Measurements from ENCODE around the gene IRGQ.
A peak's percentile ranks its signal among the peaks of the same experiment; 100 is the strongest.

Gene IRGQ

DNA sequence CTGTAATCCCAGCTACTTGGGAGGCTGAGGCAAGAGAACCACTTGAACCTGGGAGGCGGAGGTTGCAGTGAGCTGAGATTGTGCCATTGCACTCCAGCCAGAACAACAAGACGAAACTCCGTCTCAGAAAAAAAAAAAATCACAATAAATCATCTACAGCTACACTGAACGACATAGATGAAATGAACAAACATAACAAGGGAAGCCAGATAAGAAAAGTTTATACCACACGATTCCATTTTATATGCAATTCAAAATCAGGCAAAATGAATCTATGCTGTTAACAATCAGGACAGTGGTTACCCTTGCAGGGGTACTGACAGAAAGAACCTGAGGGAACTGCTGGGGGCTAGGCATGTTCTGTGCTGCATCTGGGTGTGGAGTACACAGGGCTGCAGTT lies 26.3 kb downstream of the IRGQ start:
- Histone ChIP-seq H3K27me3 (ENCODE audit: control insufficient read depth, low read length) (no peaks in the 10 kb centered on the region), H3K9me3 (ENCODE audit: control insufficient read depth, insufficient read depth, low read length) (no peaks in the 10 kb centered on the region), H3K27ac (ENCODE audit: low read depth, low read length) (no peak overlapping the region), H3K79me2 (ENCODE audit: control insufficient read depth, low read length) (peaks cover 29% of the 10 kb centered on the region), H3K36me3 (ENCODE audit: control insufficient read depth, low read length) (peaks cover 15% of the 10 kb centered on the region), H3K4me1 (ENCODE audit: control insufficient read depth, low read length) (peaks cover 4% of the 10 kb centered on the region), H3F3A (ENCODE audit: control insufficient read depth, insufficient read depth) (no peaks in the 10 kb centered on the region), H3K9me2 (replicated peaks; ENCODE audit: control insufficient read depth, low read length) (no peaks in the 10 kb centered on the region), H4K20me1 (ENCODE audit: control insufficient read depth, insufficient read depth, low read depth, low read length) (no peaks in the 10 kb centered on the region), H3K4me2 (ENCODE audit: low read length) (no peak overlapping the region), H3K4me3 (ENCODE audit: low read length) (no peak overlapping the region)
- no peak for TF ChIP-seq EZH2phosphoT487 (IDR thresholded peaks at IDR 0.05; ENCODE audit: borderline replicate concordance, low read length)
- TF ChIP-seq, protein P1, sequence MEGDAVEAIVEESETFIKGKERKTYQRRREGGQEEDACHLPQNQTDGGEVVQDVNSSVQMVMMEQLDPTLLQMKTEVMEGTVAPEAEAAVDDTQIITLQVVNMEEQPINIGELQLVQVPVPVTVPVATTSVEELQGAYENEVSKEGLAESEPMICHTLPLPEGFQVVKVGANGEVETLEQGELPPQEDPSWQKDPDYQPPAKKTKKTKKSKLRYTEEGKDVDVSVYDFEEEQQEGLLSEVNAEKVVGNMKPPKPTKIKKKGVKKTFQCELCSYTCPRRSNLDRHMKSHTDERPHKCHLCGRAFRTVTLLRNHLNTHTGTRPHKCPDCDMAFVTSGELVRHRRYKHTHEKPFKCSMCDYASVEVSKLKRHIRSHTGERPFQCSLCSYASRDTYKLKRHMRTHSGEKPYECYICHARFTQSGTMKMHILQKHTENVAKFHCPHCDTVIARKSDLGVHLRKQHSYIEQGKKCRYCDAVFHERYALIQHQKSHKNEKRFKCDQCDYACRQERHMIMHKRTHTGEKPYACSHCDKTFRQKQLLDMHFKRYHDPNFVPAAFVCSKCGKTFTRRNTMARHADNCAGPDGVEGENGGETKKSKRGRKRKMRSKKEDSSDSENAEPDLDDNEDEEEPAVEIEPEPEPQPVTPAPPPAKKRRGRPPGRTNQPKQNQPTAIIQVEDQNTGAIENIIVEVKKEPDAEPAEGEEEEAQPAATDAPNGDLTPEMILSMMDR (IDR thresholded peaks at IDR 0.05; ENCODE audit: low read depth, low read length, poor library complexity, severe bottlenecking), result no peak

DNA sequence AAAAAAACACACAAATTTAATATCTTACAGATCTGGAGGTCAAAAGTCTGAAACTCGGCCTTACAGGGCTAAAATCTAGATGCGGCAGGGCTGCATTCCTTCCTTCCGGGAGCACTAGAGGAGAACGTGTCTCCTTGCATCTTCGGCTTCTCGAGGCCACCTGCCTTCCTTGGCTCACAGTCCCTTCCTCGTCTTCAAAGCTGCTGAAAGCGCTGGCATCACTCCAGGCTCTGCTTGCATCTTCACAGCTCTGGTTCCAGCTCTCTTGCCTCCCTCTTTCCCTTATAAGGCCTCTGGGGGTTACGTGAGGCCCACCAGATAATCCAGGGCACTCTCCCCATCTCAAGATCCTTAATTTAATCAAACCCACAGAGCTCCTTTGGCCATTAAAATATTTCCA lies 31.1 kb downstream of the IRGQ start:
- Histone ChIP-seq H3K9me2 (replicated peaks; ENCODE audit: control insufficient read depth, low read length) (no peaks in the 10 kb centered on the region), H3K79me2 (ENCODE audit: control insufficient read depth, low read length) (peaks cover 13% of the 10 kb centered on the region), H3K27ac (ENCODE audit: low read depth, low read length) (no peak overlapping the region), H3K4me2 (ENCODE audit: low read length) (no peak overlapping the region), H3K27me3 (ENCODE audit: control insufficient read depth, low read length) (no peaks in the 10 kb centered on the region), H4K20me1 (ENCODE audit: control insufficient read depth, insufficient read depth, low read depth, low read length) (no peaks in the 10 kb centered on the region), H3K36me3 (ENCODE audit: control insufficient read depth, low read length) (peaks cover 34% of the 10 kb centered on the region), H3K9me3 (ENCODE audit: control insufficient read depth, insufficient read depth, low read length) (no peaks in the 10 kb centered on the region), H3F3A (ENCODE audit: control insufficient read depth, insufficient read depth) (no peaks in the 10 kb centered on the region; the same call in 1 of the 2 replicates), H3K4me3 (ENCODE audit: low read length) (no peak overlapping the region), H3K4me1 (ENCODE audit: control insufficient read depth, low read length) (peaks cover 24% of the 10 kb centered on the region)
- TF ChIP-seq EZH2phosphoT487 (IDR thresholded peaks at IDR 0.05; ENCODE audit: borderline replicate concordance, low read length), result no peak
- TF ChIP-seq, protein P1 (IDR thresholded peaks at IDR 0.05; ENCODE audit: low read depth, low read length, poor library complexity, severe bottlenecking), result no peak

DNA sequence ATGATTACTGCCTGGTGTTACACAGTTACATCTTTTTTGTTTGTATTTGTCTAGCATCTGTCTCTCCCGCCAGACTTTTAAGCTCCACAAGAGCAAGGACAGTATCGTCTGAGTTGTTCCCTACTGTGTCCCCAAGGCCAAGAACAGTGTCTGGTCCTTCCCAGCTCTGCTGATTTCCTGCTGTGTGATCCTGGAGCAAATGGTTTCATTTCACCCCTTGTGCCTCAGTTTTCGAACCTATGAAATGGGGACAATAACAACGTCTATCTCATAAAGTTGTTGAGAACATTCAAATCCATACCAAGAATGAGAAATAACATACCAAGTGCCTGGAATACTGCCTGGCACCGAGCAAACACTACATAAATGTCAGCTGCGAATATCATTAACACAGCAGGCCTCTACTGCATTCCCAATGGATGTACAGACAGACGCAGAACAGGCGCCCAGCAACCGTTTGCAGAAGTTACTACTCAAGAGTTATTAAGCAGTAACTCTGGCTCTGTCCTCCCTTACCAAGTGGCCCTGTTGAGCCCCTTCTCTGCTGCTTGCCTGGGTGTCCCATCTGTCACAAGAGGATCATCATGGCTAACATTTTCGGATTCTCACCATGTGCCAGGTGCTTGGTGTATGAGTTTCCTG lies 32.0 kb downstream of the IRGQ start:
- Histone ChIP-seq H3K9me3 (ENCODE audit: control insufficient read depth, insufficient read depth, low read length) (no peaks in the 10 kb centered on the region), H3K79me2 (ENCODE audit: control insufficient read depth, low read length) (peaks cover 10% of the 10 kb centered on the region), H3K9me2 (replicated peaks; ENCODE audit: control insufficient read depth, low read length) (no peaks in the 10 kb centered on the region), H3K4me3 (ENCODE audit: low read length) (no peak overlapping the region), H3K27me3 (ENCODE audit: control insufficient read depth, low read length) (no peaks in the 10 kb centered on the region), H3K4me1 (ENCODE audit: control insufficient read depth, low read length) (peaks cover 24% of the 10 kb centered on the region), H3K4me2 (ENCODE audit: low read length) (peak overlapping the region; percentile 16; the same call in 1 of the 2 replicates), H3K36me3 (ENCODE audit: control insufficient read depth, low read length) (peaks cover 34% of the 10 kb centered on the region), H3K27ac (ENCODE audit: low read depth, low read length) (no peak overlapping the region), H3F3A (ENCODE audit: control insufficient read depth, insufficient read depth) (no peaks in the 10 kb centered on the region; the same call in 1 of the 2 replicates), H4K20me1 (ENCODE audit: control insufficient read depth, insufficient read depth, low read depth, low read length) (no peaks in the 10 kb centered on the region)
- TF ChIP-seq, protein P1 (IDR thresholded peaks at IDR 0.05; ENCODE audit: low read depth, low read length, poor library complexity, severe bottlenecking), result no peak
- no peak for TF ChIP-seq EZH2phosphoT487 (IDR thresholded peaks at IDR 0.05; ENCODE audit: borderline replicate concordance, low read length)

Data from DOHH2 (cell line).